ENCODE measurements around the gene PTPN1. TPM values are rescaled to one million over a fixed set of nuclear protein-coding genes. Genes with fewer than 3 reads are reported as not detected.

The PTPN1 gene
- total RNA-seq, 1 experiment from 2014 or later: 30.8 TPM

DNA sequence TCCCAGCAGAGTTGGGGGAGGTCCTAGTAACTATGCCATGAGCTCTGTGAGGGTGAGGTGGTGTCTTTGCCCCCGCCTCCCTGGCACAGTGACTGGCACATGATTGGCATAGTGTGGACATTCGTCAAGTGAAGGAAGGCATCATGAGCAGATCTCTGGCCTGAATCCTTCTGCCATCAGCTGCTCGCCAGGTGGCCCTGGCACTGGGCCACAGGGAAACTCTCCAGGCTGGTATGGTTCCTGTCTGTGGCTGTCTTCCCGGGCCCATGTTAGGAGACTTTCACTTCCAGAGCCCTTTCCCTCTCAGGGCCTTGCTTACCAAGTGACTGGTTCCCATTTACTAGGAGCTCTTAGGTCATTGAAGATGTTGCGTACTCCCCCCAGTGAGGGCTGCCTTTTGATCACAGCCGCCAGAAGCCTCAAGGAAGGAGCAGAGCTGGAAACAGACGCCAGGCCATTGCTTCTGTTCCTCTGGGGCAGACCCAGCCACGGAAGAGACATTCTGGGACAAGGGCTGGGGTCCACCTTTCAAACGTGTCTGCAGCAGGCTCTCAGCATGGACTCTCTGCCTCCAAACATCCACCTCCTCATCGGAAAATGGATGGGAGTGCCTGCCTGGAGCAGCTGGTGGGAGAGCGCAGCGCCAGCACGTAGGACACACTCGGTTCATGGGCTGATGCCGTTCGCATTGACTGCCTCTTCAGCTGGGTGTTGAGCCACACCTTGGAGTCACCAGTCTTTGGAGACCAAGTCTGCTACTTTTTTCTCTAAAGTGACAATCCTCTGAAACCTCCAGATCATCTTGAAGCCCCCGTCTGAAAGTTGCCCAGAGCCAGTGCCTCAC lies 67.2 kb downstream of the PTPN1 start:
- Histone ChIP-seq H3K18ac (ENCODE audit: insufficient read length, low read depth, low read length) (no peak overlapping the region), H3T11ph (ENCODE audit: low read length) (no peak overlapping the region), H2BK20ac (ENCODE audit: low read depth, low read length, poor library complexity, severe bottlenecking) (no peak overlapping the region), H3K79me1 (ENCODE audit: insufficient read depth, low read depth, low read length, poor library complexity, severe bottlenecking) (no peaks in the 10 kb centered on the region), H3K4me2 (ENCODE audit: insufficient read depth, insufficient read length, low read length) (no peak overlapping the region), H2BK120ac (ENCODE audit: low read depth, low read length, poor library complexity, severe bottlenecking) (no peak overlapping the region), H4K5ac (ENCODE audit: insufficient read length, low read depth, low read length) (no peak overlapping the region), H3K27ac (ENCODE audit: insufficient read length, low read depth, low read length) (no peak overlapping the region), H4K20me1 (ENCODE audit: control insufficient read depth, insufficient read depth, insufficient read length) (no peaks in the 10 kb centered on the region), H3K9ac (ENCODE audit: extremely low read depth, insufficient read length, low read length) (no peak overlapping the region), H3K4me1 (ENCODE audit: insufficient read depth, low read length) (no peaks in the 10 kb centered on the region), H2AFZ (ENCODE audit: low read length) (no peak overlapping the region), H3K4ac (ENCODE audit: low read depth, low read length) (no peak overlapping the region), H3K9me3 (ENCODE audit: control insufficient read depth, low read depth, low read length) (no peaks in the 10 kb centered on the region), H4K8ac (replicated peaks; ENCODE audit: insufficient read length, low read depth, low read length) (no peak overlapping the region), H3K27me3 (ENCODE audit: insufficient read depth, low read length) (no peaks in the 10 kb centered on the region), H2AK5ac (ENCODE audit: insufficient read length, low read length) (no peak overlapping the region), H3K56ac (ENCODE audit: insufficient read length, low read depth, low read length) (no peak overlapping the region), H2BK5ac (ENCODE audit: insufficient read length, low read length) (no peak overlapping the region), H3K23me2 (ENCODE audit: insufficient read length, low read depth, low read length, poor library complexity, severe bottlenecking) (no peaks in the 10 kb centered on the region), H3K23ac (ENCODE audit: insufficient read length, low read depth, low read length) (no peak overlapping the region), H2BK15ac (ENCODE audit: low read depth, low read length) (no peak overlapping the region), H3K79me2 (ENCODE audit: insufficient read depth, low read length) (no peaks in the 10 kb centered on the region), H2BK12ac (ENCODE audit: insufficient read length, low read depth, low read length) (no peak overlapping the region), H4K91ac (ENCODE audit: insufficient read length, low read depth, low read length) (no peak overlapping the region), H3K14ac (ENCODE audit: insufficient read depth, low read length) (no peak overlapping the region)
- WGBS (ENCODE audit: extremely low coverage, insufficient read length, low lambda C conversion rate): no CpG with 5 or more reads among the region's 17 CpGs
- Mint-ChIP-seq H3K36me3 (ENCODE audit: insufficient read depth in 1 of 3, low read depth in 3 of 3) (peaks cover 25 to 69% (median 62%) of the 10 kb centered on the region in 3 experiments; a peak in 6 of 7 replicates), H3K4me1 (peaks cover 0 to 5% of the 10 kb centered on the region in 2 experiments; a peak in 2 of 4 replicates), H3K27me3 (ENCODE audit: low read depth) (no peaks in the 10 kb centered on the region), H3K4me3 (no peak overlapping the region; a peak in 1 of 5 replicates), H3K27ac (no peak overlapping the region), H3K9me3 (no peaks in the 10 kb centered on the region)
- no peak for DNase-seq
- TF ChIP-seq, protein P1, sequence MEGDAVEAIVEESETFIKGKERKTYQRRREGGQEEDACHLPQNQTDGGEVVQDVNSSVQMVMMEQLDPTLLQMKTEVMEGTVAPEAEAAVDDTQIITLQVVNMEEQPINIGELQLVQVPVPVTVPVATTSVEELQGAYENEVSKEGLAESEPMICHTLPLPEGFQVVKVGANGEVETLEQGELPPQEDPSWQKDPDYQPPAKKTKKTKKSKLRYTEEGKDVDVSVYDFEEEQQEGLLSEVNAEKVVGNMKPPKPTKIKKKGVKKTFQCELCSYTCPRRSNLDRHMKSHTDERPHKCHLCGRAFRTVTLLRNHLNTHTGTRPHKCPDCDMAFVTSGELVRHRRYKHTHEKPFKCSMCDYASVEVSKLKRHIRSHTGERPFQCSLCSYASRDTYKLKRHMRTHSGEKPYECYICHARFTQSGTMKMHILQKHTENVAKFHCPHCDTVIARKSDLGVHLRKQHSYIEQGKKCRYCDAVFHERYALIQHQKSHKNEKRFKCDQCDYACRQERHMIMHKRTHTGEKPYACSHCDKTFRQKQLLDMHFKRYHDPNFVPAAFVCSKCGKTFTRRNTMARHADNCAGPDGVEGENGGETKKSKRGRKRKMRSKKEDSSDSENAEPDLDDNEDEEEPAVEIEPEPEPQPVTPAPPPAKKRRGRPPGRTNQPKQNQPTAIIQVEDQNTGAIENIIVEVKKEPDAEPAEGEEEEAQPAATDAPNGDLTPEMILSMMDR (conservative IDR thresholded peaks at IDR 0.05): no peak
